PC-3 (cell line): ENCODE results near the gene KCND3.

ENCODE experiments used
- CTCF ChIP-seq: fragments of 300-600 bp; sonication (generic); conservative IDR thresholded peaks from 2 replicates; pipeline ENCODE4 v1.5.1; 2017; ENCODE audit warnings: antibody characterized with exemption, low read depth, mild to moderate bottlenecking, low read length
- EZH2 ChIP-seq: fragments of 300-600 bp; sonication (generic); IDR thresholded peaks from one replicate; pipeline ENCODE4 v1.6.1; 2017; ENCODE audit warnings: antibody characterized with exemption, mild to moderate bottlenecking, low read length; ENCODE audit not compliant: unreplicated experiment
- EZH2phosphoT487 ChIP-seq: fragments of 300-600 bp; sonication (generic); IDR thresholded peaks from 2 replicates; pipeline ENCODE4 v1.6.1; 2018; ENCODE audit warnings: mild to moderate bottlenecking, antibody characterized with exemption, low read length, borderline replicate concordance

- TF ChIP-seq CTCF (no peak), EZH2 (no peak), EZH2phosphoT487 (no peak)
Measured at GRCh38 chr1:112001436-112001835, 12.0 kb upstream of the KCND3 start.
